Loucy (cell line): ENCODE data around the gene DLG1.

ENCODE experiments used
- EZH2phosphoT487 ChIP-seq: fragments of 200-600 bp; IDR thresholded peaks from 2 replicates; pipeline ENCODE4 v1.6.1; 2018; ENCODE audit warnings: antibody characterized with exemption, mild to moderate bottlenecking, moderate library complexity, borderline replicate concordance
- TF ChIP-seq, protein P1 (sequence below): fragments of 200-600 bp; sonication (generic); conservative IDR thresholded peaks from 2 replicates; pipeline ENCODE4 v1.5.1; 2014; ENCODE audit warnings: mild to moderate bottlenecking, antibody characterized with exemption, low read length

DNA sequence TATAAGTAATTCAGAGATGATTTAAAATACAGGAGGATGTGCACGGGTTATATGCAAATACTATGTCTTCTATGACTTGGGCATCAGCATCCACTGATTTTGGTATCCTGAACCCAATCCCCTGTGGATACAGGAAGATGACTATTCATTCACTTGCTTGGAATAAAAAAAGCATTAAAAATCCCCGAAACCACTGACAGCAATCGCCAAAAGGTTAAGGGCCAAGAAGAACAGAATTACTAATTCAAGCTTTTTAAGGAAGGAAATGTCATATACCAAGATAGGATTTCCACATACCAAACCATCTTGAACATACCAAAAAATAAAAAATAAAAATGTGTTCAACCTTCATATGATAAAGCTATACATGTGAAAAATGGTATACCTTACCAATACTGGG, 93.7 kb downstream of the DLG1 start:
- TF ChIP-seq, protein P1, sequence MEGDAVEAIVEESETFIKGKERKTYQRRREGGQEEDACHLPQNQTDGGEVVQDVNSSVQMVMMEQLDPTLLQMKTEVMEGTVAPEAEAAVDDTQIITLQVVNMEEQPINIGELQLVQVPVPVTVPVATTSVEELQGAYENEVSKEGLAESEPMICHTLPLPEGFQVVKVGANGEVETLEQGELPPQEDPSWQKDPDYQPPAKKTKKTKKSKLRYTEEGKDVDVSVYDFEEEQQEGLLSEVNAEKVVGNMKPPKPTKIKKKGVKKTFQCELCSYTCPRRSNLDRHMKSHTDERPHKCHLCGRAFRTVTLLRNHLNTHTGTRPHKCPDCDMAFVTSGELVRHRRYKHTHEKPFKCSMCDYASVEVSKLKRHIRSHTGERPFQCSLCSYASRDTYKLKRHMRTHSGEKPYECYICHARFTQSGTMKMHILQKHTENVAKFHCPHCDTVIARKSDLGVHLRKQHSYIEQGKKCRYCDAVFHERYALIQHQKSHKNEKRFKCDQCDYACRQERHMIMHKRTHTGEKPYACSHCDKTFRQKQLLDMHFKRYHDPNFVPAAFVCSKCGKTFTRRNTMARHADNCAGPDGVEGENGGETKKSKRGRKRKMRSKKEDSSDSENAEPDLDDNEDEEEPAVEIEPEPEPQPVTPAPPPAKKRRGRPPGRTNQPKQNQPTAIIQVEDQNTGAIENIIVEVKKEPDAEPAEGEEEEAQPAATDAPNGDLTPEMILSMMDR, result no peak
- TF ChIP-seq EZH2phosphoT487, result no peak
